Stimulated activated CD4-positive, alpha-beta T cell treated with anti-CD3 and anti-CD28 coated beads, Interleukin-12 subunit alpha, Interleukin-12 subunit beta, amount 100 ng/mL, for 4 hours (primary cell): ENCODE measurements around the gene CLTCL1.
A peak's percentile ranks its signal among the peaks of the same experiment; 100 is the strongest.
"Not testable (repeated sequence)": the region's sequence is repeated elsewhere in the genome, so short reads cannot be mapped to it uniquely, and the experiment has no call there.

Experiments used
- DNase-seq: peaks from one replicate; pipeline ENCODE4 v3.0.0-alpha.2; 2020

Gene CLTCL1

DNA sequence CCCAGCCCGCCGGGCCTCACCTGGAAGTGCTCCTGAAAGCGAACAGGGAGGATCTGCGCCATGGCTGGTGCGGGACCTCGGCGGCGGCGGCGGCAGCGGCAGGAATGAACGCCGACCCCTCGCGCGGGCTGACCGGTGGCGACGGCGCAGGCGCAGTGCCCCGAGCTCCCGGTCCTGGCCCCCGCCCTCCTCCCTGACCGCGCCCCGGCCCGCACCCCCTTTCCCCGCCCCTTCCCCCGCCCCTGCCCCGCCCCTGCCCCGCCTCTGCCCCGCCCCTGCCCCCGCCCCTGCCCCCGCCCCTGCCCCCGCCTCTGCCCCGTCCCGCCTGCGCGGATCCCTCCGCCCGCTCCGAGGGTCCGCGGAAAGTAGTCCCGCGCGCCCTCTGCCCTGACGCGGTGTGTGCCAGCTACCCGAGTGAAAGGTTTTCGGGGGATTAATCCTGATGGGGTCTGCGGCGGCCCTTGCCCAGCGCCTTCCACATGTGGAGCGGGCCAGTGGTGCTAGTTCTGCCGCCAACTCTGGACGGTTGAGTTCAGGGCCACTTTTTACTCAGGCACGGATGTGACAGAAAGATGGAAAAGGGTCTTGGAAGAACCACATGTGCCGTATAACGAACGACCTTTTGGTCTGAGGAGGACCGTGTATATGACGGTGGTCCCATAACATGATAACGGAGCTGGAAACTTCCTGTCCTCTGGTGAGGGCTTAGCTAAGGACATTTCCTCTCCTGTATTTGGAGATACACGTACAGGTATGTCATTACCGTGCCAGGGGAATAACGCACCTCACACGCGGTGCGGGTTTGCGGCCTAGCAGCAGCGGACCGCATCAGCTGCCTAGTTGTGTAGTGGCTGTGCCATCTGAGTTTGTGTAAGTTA is at the start of gene CLTCL1:
Gene CLTCL1, minus strand, starts transcription at position 140 of the 878 bp plus-strand sequence. Its CDS starts 78 bp downstream, at position 62.
- DNase-seq, result peak; percentile 75

DNA sequence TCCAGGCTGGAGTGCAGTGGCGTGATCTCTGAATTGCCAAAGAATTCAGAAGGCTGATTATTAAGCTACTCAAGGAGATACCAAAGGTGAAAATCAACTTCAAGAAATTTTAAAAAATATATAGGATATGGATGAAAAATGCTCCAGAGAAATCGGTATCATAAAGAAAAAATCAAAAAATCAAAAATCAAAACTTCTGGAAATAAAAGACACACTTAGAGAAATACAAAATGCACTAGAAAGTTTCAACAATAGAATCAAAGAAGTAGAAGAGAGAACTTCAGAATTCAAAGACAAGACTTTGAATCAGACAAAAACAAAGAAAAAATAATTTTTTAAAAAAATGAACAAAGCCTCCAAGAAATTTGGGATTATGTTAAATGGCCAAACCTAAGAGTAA is 45.6 kb upstream of the CLTCL1 start:
- no peak for DNase-seq

DNA sequence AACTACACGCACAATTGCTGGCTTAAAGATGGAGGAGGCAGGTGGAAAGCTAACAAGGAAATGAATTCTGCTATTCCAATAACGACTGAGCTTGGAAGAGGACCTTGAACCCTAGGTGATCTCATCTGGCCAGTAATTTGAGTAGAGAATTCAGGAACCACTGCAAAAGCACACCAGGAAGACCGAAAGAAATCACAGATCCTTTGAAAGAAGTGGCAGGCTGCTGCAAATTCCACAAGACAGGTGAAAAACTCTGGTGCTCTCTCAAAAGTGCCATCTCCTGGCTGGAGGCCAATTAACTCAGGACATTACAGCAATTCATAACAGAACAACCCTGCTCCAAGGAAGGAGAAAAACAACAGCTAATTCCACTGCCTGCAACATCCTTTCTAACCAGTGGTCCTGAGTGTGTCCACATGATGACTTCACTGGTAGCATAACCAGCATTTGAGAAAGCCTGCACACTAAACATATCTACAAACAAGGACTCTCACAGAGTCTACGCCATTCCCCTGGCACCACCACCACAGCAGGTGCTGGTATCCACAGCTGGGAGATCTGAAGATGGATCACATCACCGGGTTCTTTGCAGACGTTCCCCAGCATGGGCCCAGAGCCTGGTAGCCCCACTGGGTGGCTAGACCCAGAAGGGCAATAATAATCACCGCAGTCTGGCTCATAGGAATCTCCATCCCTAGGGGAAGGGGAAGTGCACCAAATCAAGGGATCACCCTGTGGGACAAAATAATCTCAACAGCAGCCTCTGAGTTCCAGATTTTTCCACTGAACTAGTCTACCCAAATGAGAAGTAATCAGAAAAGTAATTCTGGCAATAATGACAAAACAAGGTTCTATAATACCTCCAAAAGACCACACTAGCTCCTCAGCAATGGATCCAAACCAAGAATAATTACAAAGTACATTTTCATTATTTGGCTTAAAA is 44.9 kb upstream of the CLTCL1 start:
- no peak for DNase-seq

DNA sequence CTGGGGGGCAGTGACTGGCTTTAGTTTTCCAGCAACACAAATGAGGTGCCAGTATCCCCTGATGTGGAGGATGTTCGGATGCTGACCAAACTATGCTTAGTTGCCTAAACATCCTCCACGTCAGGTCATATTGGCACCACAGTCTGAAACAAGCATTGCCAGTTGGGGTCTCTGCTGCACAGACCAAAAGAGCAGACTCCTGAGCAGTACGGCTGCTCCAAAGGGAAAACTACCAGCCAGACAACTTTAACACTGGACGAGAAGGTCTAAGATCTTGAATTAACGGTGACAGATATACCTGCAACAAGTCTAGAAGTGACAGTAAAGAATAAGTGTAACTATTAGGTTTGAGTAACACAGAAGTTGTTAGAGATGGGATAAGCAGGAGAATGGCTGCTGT is 40.5 kb upstream of the CLTCL1 start:
- no peak for DNase-seq

DNA sequence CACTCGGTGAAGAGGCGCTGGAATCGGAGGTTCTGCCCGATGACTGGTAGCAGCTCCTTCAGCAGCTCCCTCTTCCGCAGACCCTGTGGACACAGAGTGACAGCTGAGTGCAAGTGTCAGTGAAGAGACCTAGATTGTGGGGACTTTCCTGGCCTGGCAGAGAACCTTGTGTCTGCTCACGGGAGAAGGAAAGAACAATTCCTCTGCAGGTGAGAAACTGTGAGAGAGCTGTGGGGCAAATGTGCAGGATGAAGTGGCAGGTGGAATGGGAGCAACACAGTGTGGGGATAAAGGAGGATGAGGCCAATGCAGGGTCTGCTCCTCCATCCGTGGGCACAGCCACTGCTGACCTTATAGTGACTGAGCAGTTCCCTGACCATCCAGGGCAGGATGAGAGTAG is 40.0 kb upstream of the CLTCL1 start:
- DNase-seq, result no peak

DNA sequence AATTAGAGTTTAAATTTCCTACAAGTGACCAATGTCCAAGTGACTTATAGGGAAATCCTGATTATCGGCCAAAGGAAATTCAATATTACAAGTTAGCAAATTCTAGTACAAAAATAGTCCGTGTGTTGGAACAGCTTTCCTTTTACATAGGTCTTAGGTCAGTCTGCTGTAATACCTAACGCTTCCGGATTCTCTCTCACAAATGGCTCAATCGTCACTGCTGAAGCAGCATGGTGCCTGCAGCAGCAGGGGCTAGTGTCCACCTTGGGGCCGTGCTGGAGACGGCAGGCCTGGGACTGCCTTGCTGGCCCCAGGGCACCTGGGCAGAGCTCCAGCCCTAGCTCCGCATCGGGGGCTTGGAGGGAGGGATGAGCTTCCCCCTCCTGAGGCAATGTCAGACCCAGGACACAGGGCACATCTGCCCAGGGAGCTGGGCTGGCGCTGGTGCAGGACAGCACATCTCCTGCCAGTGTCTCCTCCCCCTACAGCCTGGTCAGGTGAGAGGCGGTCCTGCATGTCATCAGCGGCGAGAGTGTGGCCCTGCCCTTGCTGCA is 39.4 kb upstream of the CLTCL1 start:
- DNase-seq, result no peak

DNA sequence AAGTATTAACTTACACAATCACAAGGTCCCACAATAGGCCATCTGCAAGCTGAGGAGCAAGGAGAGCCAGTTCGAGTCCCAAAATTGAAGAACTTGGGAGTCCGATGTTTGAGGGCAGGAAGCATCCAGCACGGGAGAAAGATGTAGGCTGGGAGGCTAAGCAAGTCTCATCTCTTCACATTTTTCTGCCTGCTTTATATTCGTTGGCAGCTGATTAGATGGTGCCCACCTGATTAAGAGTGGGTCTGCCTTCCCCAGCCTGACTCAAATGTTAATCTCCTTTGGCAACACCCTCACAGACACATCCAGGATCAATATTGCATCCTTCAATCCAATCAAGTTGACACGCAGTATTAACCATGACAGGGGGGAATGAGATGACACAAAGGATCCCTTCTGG is 38.7 kb upstream of the CLTCL1 start:
- not testable (repeated sequence) for DNase-seq

DNA sequence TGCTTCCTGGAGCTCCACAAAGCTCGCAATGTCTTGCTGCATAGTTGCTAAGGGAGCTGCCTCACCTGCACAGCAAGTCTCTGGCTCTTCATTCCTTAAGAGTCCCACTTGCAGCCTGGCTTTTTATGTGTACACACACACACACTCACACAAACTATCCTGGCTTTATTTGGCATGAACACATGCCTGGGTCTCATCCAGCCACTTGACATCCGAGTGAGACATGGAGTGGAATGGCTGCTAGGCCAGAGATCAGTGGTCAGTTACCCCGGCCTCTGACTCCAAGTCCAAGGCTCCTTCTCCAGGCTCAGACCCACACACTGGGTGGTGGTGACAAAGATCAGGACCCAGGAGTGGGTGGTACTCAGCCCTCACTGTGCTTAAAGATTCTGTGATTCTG is 37.9 kb upstream of the CLTCL1 start:
- DNase-seq, result no peak

DNA sequence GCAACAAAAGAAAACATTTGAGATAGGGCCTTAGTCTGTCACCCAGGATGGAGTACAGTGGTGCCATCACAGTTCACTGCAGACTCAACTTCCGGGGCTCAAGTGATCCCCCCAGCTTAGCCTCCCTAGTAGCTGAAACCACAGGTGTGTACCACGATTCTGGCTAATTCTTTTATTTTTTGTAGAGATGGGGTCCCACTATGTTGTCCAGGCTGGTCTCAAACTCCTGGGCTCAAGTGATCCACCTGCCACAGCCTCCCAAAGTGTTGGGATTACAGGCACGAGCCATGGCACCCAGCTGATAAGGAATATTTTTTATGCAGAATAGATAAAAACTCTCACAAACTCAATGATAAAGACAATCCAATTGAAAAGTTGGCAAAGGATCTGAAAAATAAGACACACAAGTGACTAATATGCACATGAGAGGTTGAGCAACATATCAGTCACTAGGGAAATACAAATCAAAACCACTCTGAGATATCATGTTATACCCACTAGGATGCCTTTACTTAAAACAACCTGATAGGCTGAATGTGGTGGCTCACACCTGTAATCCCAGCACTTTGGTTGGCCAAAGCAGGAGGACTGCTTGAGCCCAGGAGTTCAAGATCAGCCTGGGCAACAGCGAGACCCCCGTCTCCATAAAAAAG is 33.9 kb upstream of the CLTCL1 start:
- no peak for DNase-seq

DNA sequence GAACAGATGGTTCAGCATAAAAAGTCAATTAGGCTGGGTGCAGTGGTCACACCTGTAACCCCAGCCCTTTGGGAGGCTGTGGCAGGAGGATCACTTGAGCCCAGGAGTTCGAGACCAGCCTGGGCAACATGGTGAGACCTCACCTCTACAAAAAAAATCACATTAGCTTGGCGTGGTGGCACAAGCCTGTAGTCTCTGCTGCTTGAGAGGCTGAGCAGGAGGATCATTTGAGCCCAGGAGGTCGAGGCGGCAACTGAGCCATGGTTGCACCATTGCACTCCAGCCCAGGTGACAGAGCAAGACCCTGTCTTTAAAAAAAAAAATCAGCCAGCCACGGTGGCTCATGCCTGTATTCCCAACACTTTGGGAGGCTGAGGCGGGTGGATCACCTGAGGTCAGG is 31.9 kb upstream of the CLTCL1 start:
- not testable (repeated sequence) for DNase-seq

DNA sequence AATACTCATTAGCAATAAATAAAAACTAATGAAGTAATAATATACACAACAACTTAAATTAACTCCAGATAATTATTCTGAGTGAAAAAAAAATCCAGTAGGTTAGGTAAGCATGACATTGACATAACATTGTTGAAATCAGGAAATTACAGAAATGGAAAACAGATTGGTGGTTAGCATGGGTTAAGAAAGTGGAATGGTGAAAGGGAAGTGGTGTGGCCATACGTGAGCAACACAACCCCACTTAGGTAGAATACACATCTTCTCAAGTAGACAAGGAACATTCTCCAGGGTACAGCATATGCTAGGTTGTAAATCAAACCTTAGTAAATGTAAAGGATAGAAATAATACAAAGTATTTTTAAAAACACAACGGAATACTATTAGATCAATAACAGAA is 30.2 kb upstream of the CLTCL1 start:
- no peak for DNase-seq

DNA sequence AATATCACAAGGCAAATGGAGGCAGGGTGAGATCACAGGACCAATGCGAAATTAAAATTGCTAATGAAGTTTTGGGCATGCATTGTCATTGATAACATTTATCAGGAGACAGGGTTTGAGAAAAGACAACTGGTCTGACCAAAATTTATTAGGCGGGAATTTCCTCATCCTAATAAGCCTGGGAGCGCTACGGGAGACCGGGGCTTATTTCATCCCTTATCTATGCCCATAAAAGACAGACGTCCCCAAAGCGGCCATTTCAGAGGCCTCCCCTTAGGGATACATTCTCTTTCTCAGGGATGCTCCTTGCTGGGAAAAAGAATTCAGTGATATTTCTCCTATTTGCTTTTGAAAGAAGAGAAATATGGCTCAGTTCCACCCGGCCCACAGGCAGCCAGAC is 28.6 kb upstream of the CLTCL1 start:
- not testable (repeated sequence) for DNase-seq

DNA sequence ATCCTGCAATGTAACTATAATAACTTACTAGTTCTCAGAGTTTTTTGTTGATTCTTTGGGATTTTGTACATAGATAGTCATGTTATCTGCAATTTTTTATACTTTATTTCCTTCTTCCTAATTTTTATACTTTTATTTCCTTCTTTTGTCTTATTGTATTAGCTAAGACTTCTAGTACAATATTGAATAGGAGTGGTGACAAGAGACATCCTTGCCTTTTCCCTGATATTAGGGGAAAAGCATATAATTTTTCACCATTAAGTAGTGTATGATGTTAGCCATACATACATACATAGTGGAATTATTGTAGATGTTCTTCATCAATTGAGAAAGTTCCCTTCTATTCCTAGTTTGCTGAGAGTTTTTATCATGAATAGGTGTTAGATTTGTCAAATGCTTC is 27.8 kb upstream of the CLTCL1 start:
- no peak for DNase-seq

DNA sequence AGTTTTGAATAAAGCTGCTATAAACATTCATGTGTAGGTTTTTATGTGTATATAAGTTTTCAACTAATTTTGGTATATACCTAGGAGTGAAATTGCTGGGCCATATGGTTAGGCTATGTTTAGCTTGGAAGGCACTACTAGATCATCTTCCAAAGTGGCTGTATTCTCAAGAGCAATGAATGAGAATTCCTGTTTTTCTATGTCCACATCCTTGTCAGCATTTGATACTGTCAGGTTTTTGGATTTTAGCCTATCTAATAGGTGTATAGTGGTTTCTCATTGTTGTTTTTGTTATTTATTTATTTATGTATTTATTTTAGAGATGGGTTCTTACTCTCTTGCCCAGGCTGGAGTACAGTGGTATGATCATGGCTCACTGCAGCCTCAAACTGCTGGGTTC is 26.3 kb upstream of the CLTCL1 start:
- DNase-seq, result no peak

DNA sequence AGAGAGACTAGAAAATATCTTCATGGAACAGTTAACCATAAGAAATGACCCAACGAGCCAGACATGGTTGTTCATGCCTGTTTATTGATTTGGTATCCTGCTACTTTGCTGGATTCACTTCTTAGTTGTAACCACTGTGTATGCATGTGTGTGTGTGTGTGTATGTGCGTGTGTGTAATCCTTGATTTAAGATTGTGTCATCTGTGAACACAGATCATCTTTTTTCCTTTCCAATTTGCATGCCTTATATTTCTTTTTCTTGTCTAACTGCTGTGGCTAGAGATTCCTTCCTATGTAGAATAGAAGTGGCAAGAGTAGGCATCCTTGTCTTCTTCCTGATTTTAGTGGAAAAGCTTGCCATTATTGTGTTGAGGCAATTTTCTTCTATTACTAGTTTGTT is 16.4 kb upstream of the CLTCL1 start:
- no peak for DNase-seq

DNA sequence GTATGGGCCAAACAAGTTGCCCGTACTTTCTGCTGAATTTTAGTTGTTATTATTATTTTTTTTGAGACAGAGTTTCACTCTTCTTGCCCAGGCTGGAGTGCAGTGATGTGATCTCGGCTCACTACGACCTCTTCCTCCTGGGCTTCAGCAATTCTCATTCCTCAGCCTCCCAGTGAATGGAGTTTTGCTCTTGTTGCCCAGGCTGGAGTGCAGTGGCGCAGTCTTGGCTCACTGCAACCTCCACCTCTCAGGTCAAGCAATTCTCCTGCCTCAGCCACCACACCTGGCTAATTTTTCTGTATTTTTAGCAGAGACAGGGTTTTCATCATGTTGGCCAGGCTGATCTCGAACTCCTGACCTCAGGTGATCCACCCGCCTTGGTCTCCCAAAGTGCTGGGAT is 15.0 kb upstream of the CLTCL1 start:
- DNase-seq, result not testable (repeated sequence)

DNA sequence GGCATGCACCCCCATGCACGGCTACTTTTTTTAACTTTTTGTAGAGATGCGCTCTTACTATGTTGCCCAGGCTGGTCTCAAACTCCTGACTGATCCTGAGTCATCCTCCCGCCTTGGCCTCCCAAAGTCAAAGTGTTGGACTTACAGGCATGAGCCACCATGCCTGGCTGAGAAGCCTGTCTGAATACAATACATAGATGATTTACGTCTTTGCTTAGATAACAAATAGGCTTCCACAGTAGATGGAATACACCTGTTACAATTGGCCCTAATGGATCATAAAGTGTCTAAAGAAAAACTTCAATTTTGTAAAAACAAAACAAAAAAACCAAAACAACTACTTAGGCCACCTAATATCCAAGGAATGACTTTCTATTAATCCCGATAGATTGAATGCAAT is 13.0 kb upstream of the CLTCL1 start:
- DNase-seq, result no peak

DNA sequence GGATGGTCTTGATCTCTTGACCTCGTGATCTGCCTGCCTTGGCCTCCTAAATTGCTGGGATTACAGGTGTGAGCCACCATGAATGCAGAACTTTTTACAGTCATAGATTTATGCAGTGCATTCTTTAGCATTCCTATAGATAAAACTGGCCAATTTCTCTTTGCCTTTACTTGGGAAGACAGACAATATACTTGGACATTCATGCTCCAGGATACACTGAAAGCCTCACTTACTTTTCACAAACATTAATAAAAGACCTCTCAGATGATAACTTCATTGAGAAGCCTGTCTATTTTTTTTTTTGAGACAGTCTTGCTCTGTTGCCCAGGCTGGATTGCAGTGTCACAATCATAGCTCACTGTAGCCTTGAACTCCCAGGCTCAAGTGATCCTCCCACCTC is 12.3 kb upstream of the CLTCL1 start:
- no peak for DNase-seq

DNA sequence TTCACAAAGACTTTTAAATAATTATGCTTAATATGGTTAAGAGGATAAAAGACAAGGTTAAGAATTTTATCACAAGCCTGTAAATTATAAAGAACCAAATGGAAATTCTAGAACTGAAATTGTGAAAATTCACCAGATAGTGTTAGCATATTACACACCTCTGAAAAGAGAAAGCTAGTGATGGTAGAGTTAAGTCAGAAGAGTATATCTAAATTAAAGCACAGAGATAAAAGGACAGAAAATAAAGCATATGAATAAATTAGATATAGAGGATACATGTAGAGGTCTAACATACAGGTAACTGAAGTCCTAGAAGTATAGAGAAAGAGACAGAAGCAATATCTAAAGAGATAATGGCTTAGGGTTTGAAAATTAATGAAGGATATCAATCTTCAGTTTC is 4.2 kb upstream of the CLTCL1 start:
- DNase-seq, result no peak

DNA sequence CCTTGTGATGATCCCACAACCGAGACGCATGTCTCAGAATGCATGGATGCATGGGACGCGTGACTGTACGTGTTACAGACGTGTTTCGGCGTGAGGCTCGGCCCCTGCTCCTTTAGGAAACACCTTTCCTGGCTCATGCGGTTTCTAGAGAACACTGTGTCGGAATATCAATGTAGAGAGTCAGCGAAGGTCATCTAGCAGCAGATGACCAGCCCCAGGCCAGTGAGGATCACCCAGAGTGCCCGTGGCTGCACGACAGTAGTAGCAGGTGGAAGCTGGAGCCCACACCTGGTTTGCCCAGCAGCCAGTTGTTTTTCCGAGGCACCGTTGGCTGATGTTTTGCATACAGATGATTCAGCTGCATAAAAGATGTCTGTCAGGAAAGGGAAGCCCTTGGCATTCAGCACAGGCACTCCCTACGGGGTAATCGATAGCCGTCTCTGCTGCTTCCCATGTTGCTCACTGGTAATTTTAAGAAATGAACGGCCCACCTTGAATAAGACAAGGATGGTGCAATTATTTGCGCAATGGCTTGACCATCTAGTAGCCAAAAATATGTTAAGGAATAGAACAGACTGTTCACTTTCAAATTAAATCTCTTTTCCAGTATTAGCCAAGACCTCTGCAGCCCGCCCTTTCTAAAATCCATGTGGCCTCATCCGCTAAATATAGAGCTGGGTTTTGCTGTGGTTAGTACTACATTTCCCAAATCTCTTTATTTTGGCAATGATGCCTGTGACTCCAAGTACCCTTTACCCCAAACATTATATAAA is 1.1 kb upstream of the CLTCL1 start:
- DNase-seq, result no peak

DNA sequence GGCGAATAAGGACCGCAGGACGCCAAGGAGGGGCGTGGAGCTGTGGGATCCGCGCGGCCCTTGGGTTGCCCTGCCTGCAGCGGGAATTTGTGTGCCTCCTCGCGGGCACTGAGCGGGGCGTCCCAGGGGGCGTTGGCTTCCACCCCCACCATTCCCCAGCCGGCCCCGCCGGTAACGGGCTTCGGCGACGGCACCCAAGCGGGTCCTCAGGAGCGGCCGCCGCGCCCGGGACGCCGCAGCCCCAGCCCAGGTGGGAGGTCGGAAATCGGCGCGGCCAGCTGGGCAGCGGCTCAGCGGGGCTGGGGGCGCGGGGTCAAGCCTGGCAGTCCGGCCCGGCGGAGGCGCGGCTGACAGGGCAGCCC is 320 bp downstream of the CLTCL1 start:
- peak; percentile 28 for DNase-seq
